ENCODE data around the gene PARD6G. TPM values are rescaled to one million over a fixed set of nuclear protein-coding genes. Genes with fewer than 3 reads are reported as not detected.

Gene PARD6G
- total and polyA plus RNA-seq, 2 of the 8 experiments (the other 6 are each of a cell fraction or from before 2014, with no cell fraction given), result 11.3 to 17.9 TPM

DNA sequence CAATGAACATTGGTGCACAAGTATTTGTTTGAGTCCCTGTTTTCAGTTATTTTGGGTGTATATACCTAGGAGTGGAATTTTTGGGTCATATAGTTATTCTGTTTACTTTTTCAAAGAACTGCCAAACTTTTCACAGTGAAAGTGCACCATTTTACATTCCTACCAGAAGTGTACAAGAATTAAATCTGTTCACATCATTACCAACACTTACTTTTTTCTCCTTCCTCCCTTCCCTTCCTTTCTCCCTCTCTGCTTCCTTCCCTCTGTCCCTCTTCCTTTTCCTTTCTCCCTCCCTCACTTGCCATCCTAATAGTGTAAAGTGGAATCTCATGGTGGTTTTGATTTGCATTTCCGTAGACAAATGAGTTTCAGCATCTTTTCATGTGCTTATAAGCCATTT lies 126.4 kb downstream of the PARD6G start (continued):
- TF ChIP-seq YY1 (IDR thresholded peaks at IDR 0.05; ENCODE audit: low read depth, low read length) (no peak), RNF2 (IDR thresholded peaks at IDR 0.05; ENCODE audit: borderline replicate concordance, low read depth, low read length, missing control alignments, poor library complexity, severe bottlenecking) (no peak), BCL11A (IDR thresholded peaks at IDR 0.05; ENCODE audit: low read depth in 2 of 2, low read length in 2 of 2) (no peak), NANOG (IDR thresholded peaks at IDR 0.05; ENCODE audit: insufficient read depth, low read depth, low read length, poor library complexity, severe bottlenecking) (no peak)

Measured in H1 (cell line).